ENCODE results near the gene LTA.
"Not testable (repeated sequence)": the region's sequence is repeated elsewhere in the genome, so short reads cannot be mapped to it uniquely, and the experiment has no call there.

The LTA gene

GRCh38 chr6:31586599-31587281 lies 14.7 kb downstream of the LTA start:
- no peak for DNase-seq (ENCODE audit: low read depth)

- DNase-seq (ENCODE audit: low read depth) = no peak
These were observed 16.0 kb downstream of the LTA start for GRCh38 chr6:31587791-31588777.

- no peak for DNase-seq (ENCODE audit: low read depth)
These were observed 17.0 kb downstream of the LTA start for GRCh38 chr6:31588871-31589650.

GRCh38 chr6:31590691-31591090 lies 18.6 kb downstream of the LTA start:
- not testable (repeated sequence) for DNase-seq (ENCODE audit: low read depth)

- no peak for DNase-seq (ENCODE audit: low read depth)
These were observed 20.3 kb downstream of the LTA start for GRCh38 chr6:31592396-31592771.

- no peak for DNase-seq (ENCODE audit: low read depth)
These were observed 24.9 kb downstream of the LTA start for GRCh38 chr6:31597006-31597405.

GRCh38 chr6:31607317-31607716 lies 35.2 kb downstream of the LTA start:
- no peak for DNase-seq (ENCODE audit: low read depth)

GRCh38 chr6:31609519-31610406 lies 37.7 kb downstream of the LTA start:
- no peak for DNase-seq (ENCODE audit: low read depth)

GRCh38 chr6:31610968-31611367 lies 38.9 kb downstream of the LTA start:
- no peak for DNase-seq (ENCODE audit: low read depth)

GRCh38 chr6:31614075-31614619 lies 42.1 kb downstream of the LTA start:
- DNase-seq (ENCODE audit: low read depth) = no peak

GRCh38 chr6:31614684-31615578 lies 42.8 kb downstream of the LTA start, which contains the start of gene AIF1:
Gene AIF1, plus strand, starts transcription at chr6:31615234. Its CDS starts 96 bp downstream, at chr6:31615330.
- DNase-seq (ENCODE audit: low read depth) = no peak

- DNase-seq (ENCODE audit: low read depth) = no peak
These were observed 43.7 kb downstream of the LTA start for GRCh38 chr6:31615748-31616147.

- DNase-seq (ENCODE audit: low read depth) = no peak
These were observed 44.9 kb downstream of the LTA start for GRCh38 chr6:31617010-31617409.

GRCh38 chr6:31619805-31620585 lies 47.9 kb downstream of the LTA start:
- DNase-seq (ENCODE audit: low read depth) = peak; percentile 95

GRCh38 chr6:31620586-31621319 lies 48.7 kb downstream of the LTA start, which contains the start of gene PRRC2A:
Gene PRRC2A, plus strand, starts transcription at chr6:31620715. Its CDS starts 2,075 bp downstream, at chr6:31622790.
- no peak for DNase-seq (ENCODE audit: low read depth)

- no peak for DNase-seq (ENCODE audit: low read depth)
These were observed 49.3 kb downstream of the LTA start for GRCh38 chr6:31621320-31621939.

GRCh38 chr6:31621991-31622390 lies 49.9 kb downstream of the LTA start:
- no peak for DNase-seq (ENCODE audit: low read depth)

- no peak for DNase-seq (ENCODE audit: low read depth)
These were observed 50.6 kb downstream of the LTA start for GRCh38 chr6:31622684-31623091.
